ENCODE data around the gene SLC17A7. TPM values are rescaled to one million over a fixed set of nuclear protein-coding genes. Genes with fewer than 3 reads are reported as not detected.

The SLC17A7 gene
- total RNA-seq, 1 experiment from 2014 or later = 1.8 TPM

DNA sequence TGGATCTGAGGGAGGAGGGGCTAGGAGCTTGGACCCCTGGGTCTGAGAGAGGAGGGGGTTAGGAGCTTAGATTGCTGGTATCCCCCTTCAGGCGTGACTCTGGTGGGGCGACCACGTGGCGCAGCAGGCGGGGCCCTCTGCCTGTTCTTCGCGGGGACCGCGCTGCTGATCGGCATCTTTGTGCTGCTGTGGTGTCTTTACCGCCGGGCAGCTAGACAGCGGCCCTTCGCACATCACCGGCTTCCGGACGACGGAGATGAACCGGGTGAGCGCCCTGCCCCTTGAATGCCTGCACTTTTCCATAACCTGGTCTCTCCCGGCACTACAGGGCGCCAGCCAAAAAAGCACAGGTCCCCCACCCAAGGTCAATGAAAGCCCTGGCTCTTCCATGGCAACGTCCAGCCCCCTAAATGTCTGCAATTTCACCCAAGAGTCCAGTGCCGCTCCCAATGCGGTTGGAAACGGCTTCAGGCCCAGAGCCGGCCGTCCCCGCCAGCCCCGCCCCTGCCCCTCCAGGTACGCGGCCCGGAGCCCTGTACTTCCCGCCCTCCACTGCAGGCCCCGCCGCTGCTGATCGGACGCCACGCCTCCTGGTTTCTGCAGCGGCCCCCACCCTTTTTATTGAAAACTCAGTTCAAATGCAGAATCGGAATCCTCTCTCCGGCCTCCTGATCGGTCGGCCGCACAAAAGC, 13.3 kb downstream of the SLC17A7 start:
- Histone ChIP-seq H3K4me2 (ENCODE audit: low read length) (peak overlapping the region; percentile 81), H3K9me3 (ENCODE audit: control insufficient read depth in 1 of 2, insufficient read depth in 1 of 2, low read depth in 1 of 2, low read length in 2 of 2) (no peaks in the 10 kb centered on the region), H3K4me3 (replicated peaks in 1 of 2; ENCODE audit: low read depth in 1 of 2, low read length in 2 of 2) (peak overlapping the region; percentile 36 to 47), H3K36me3 (ENCODE audit: control insufficient read depth in 1 of 2, insufficient read depth in 2 of 2, low read length in 2 of 2) (no peaks in the 10 kb centered on the region), H4K20me1 (ENCODE audit: insufficient read depth) (no peaks in the 10 kb centered on the region), H3K27me3 (ENCODE audit: insufficient read depth, low read length) (no peaks in the 10 kb centered on the region), H3K9ac (ENCODE audit: low read length) (peak overlapping the region; percentile 57), H3K79me2 (ENCODE audit: insufficient read depth, low read length) (no peaks in the 10 kb centered on the region), H2AFZ (ENCODE audit: low read depth, low read length, poor library complexity, severe bottlenecking) (peak overlapping the region; percentile 6), H3K4me1 (ENCODE audit: control insufficient read depth in 1 of 2, insufficient read depth in 2 of 2, low read length in 2 of 2) (peaks cover 12 to 38% of the 10 kb centered on the region in 2 experiments; a peak in 3 of 4 replicates), H3K27ac (ENCODE audit: low read depth, low read length) (peak overlapping the region; percentile 60), H3K9me2 (ENCODE audit: insufficient read depth) (no peaks in the 10 kb centered on the region)
- ChIA-PET POLR2A (no interaction called here), RAD21 (ENCODE audit: low non-redundant PET in 1 of 2, low total read pairs in 2 of 2, uncharacterized antibody in 2 of 2, unreplicated experiment in 2 of 2) (no interaction called here), CTCF (no interaction called here)
- intact Hi-C loops (cut with micrococcal nuclease) = no loop called here
- DNase-seq (ENCODE audit: low read depth, low spot score) (no peak), ATAC-seq (peak; percentile 69)
- no peak for TF ChIP-seq EZH2 (IDR thresholded peaks at IDR 0.05)
- TF ChIP-seq SIN3A (IDR thresholded peaks at IDR 0.05; ENCODE audit: low read depth) = no peak
- peak; percentile 33; the same call in 1 of the 2 replicates for TF ChIP-seq ZFX (IDR thresholded peaks at IDR 0.05)
- TF ChIP-seq POLR2A (IDR thresholded peaks at IDR 0.05; ENCODE audit: borderline replicate concordance, extremely low read depth, insufficient read depth, insufficient read length) = peak; percentile 29
- no TSS peak for BruUV-seq (replicated peaks)

DNA sequence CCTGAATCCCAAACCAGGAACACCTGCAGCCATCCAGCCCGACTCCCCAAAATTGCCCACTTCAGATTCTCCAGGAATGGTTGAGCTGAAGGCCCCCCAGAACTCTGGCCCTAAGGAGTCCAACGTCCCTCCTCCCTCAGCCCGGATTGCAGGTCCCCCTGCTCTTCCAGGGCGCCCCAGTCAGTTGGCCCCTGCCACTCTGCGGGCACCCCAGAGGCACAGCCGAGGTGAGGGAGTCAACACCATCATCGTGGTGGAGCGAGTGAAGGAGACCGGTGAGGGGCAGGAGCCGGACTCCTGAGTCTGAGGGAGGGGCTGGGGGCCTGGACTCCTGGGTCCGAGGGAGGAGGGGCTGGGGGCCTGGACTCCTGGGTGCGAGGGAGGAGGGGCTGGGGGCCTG, 14.0 kb downstream of the SLC17A7 start:
- ATAC-seq = no peak
- Histone ChIP-seq H3K9me3 (ENCODE audit: control insufficient read depth in 1 of 2, insufficient read depth in 1 of 2, low read depth in 1 of 2, low read length in 2 of 2) (no peaks in the 10 kb centered on the region), H3K27ac (ENCODE audit: low read depth, low read length) (no peak overlapping the region), H3K9me2 (ENCODE audit: insufficient read depth) (no peaks in the 10 kb centered on the region), H3K9ac (ENCODE audit: low read length) (no peak overlapping the region), H4K20me1 (ENCODE audit: insufficient read depth) (no peaks in the 10 kb centered on the region), H3K4me2 (ENCODE audit: low read length) (0 out of 2 replicates have a peak overlapping the region, but pooled peaks have one; percentile 88), H3K27me3 (ENCODE audit: insufficient read depth, low read length) (no peaks in the 10 kb centered on the region), H3K4me1 (ENCODE audit: control insufficient read depth in 1 of 2, insufficient read depth in 2 of 2, low read length in 2 of 2) (peaks cover 12 to 38% of the 10 kb centered on the region in 2 experiments; a peak in 3 of 4 replicates), H3K36me3 (ENCODE audit: control insufficient read depth in 1 of 2, insufficient read depth in 2 of 2, low read length in 2 of 2) (no peaks in the 10 kb centered on the region), H3K79me2 (ENCODE audit: insufficient read depth, low read length) (no peaks in the 10 kb centered on the region), H2AFZ (ENCODE audit: low read depth, low read length, poor library complexity, severe bottlenecking) (no peak overlapping the region), H3K4me3 (replicated peaks in 1 of 2; ENCODE audit: low read depth in 1 of 2, low read length in 2 of 2) (no peak overlapping the region)
- DNase-seq (ENCODE audit: low read depth, low spot score) = no peak
- POLR2A ChIA-PET = no interaction called here
- intact Hi-C loops (cut with micrococcal nuclease) = no loop called here
- no TSS peak for BruUV-seq (replicated peaks)
- TF ChIP-seq YY1 (IDR thresholded peaks at IDR 0.05; ENCODE audit: extremely low read depth, insufficient replicate concordance, low read depth, low read length) = no peak
- RAD21 ChIA-PET (ENCODE audit: low non-redundant PET in 1 of 2, low total read pairs in 2 of 2, uncharacterized antibody in 2 of 2, unreplicated experiment in 2 of 2) = interaction anchor here in 1 of 2 experiments (1.4 kb wide), 1 partner anchor 15 kb away, joined by 3 read pairs; no protein-coding TSS in a partner anchor
- CTCF ChIA-PET = interaction anchor here (1.5 kb wide), 1 partner anchor 18 kb away, joined by 4 read pairs; no protein-coding TSS in a partner anchor
